Nephron (organoid): ENCODE data around the gene SPTBN2.

Experiments
- H3K27ac Mint-ChIP-seq, 3 experiments: 2 replicates each; pipeline ENCODE4 v1.8.0; 2020; ENCODE audit warnings: mixed read lengths in 3 of 3, mild to moderate bottlenecking in 2 of 3, moderate library complexity in 1 of 3
- H3K27me3 Mint-ChIP-seq: 2 replicates; pipeline ENCODE4 v1.8.0; 2021; ENCODE audit warnings: low read depth, mild to moderate bottlenecking, moderate library complexity, mixed read lengths
- H3K36me3 Mint-ChIP-seq: 2 replicates; pipeline ENCODE4 v1.8.0; 2020; ENCODE audit warnings: low read depth, mixed read lengths
- H3K4me1 Mint-ChIP-seq: 2 replicates; pipeline ENCODE4 v1.8.0; 2020; ENCODE audit warnings: mixed read lengths
- H3K4me3 Mint-ChIP-seq, 3 experiments: 2 replicates each; pipeline ENCODE4 v1.8.0; 2020; ENCODE audit warnings: mild to moderate bottlenecking in 3 of 3, mixed read lengths in 3 of 3, moderate library complexity in 2 of 3
- H3K9me3 Mint-ChIP-seq: 2 replicates; pipeline ENCODE4 v1.8.0; 2020; ENCODE audit warnings: mixed read lengths
- TF ChIP-seq, protein P1 (sequence below), 3 experiments: fragments of 200-600 bp; sonication (generic); IDR thresholded peaks; one replicate each; pipeline ENCODE4 v1.5.0; 2021; ENCODE audit warnings: antibody characterized with exemption in 3 of 3; ENCODE audit not compliant: unreplicated experiment in 3 of 3

Gene SPTBN2

DNA sequence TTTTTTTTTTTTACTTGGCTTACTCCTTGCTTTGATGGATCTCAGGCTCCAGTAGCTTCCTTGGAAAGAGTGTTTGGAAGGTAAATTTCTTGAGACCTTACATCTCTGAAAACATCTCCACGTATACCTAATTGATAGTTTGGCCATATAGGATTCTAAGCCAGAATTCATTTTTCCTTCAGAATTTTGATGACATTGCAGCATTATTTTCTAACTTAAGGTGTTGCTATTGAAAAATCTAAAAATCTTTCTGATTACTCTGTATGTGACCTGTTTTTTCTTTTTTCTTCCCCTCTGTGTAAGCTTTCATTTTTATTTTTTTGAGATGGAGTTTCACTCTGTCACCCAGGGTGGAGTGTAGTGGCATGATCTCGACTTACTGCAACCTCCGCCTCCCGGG, 23.1 kb upstream of the SPTBN2 start:
- H3K36me3 Mint-ChIP-seq = no peaks in the 10 kb centered on the region

DNA sequence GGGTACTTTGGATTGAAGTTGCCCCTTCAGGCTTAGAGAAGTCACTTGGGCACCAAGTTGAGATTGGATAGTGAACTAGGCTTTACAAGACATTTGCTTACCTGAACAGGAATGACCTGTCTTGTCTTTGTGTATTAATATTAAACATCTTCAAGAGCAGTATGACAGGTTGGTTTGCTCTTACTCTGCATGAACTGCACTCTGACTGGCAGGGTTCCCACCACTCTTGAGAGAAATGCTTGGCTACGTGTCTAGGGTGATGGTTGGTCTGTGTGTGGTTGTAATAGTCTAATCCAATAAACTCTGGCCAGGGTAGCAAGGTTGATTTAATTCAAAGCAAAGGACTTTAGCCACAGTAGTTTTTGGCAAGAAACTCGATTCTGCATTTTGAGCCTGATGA, 20.1 kb upstream of the SPTBN2 start:
- peaks cover 4% of the 10 kb centered on the region for H3K27me3 Mint-ChIP-seq
- H3K27ac Mint-ChIP-seq = no peak overlapping the region
- H3K4me1 Mint-ChIP-seq = peaks cover 6% of the 10 kb centered on the region
- H3K9me3 Mint-ChIP-seq = no peaks in the 10 kb centered on the region
- TF ChIP-seq, protein P1, sequence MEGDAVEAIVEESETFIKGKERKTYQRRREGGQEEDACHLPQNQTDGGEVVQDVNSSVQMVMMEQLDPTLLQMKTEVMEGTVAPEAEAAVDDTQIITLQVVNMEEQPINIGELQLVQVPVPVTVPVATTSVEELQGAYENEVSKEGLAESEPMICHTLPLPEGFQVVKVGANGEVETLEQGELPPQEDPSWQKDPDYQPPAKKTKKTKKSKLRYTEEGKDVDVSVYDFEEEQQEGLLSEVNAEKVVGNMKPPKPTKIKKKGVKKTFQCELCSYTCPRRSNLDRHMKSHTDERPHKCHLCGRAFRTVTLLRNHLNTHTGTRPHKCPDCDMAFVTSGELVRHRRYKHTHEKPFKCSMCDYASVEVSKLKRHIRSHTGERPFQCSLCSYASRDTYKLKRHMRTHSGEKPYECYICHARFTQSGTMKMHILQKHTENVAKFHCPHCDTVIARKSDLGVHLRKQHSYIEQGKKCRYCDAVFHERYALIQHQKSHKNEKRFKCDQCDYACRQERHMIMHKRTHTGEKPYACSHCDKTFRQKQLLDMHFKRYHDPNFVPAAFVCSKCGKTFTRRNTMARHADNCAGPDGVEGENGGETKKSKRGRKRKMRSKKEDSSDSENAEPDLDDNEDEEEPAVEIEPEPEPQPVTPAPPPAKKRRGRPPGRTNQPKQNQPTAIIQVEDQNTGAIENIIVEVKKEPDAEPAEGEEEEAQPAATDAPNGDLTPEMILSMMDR (IDR thresholded peaks at IDR 0.05; ENCODE audit: unreplicated experiment in 3 of 3) = no peak
- H3K36me3 Mint-ChIP-seq = no peaks in the 10 kb centered on the region
- peak overlapping the region in 2 of 3 experiments; percentile 12 to 21 for H3K4me3 Mint-ChIP-seq

More for the DNA sequence above, 23.1 kb upstream of the SPTBN2 start:
- no peak overlapping the region for H3K27ac Mint-ChIP-seq
- H3K27me3 Mint-ChIP-seq = no peaks in the 10 kb centered on the region
- H3K9me3 Mint-ChIP-seq = no peaks in the 10 kb centered on the region
- TF ChIP-seq, protein P1 (IDR thresholded peaks at IDR 0.05; ENCODE audit: unreplicated experiment in 3 of 3) = no peak
- no peak overlapping the region for H3K4me3 Mint-ChIP-seq
- peaks cover 6% of the 10 kb centered on the region for H3K4me1 Mint-ChIP-seq

DNA sequence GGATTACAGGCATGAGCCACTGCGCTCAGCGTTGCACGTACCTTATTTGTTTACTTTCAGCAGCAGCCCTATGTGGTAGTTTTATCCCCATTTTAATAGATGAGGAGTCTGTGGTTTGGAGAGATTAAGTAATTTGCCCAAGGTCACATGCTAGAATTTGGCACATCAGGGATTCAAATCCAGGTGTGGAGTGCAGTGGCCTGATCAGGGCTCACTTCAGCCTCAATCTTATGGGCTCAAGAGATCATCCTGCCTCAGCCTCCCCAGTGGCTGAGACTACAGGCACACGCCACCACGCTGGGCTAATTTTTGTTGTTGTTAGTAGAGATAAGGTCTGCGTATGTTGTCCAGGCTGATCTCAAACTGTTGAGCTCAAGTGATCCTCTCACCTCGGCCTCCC, 18.5 kb upstream of the SPTBN2 start:
- peaks cover 4% of the 10 kb centered on the region for H3K27me3 Mint-ChIP-seq
- H3K27ac Mint-ChIP-seq = no peak overlapping the region
- no peaks in the 10 kb centered on the region for H3K9me3 Mint-ChIP-seq
- H3K36me3 Mint-ChIP-seq = no peaks in the 10 kb centered on the region
- TF ChIP-seq, protein P1 (IDR thresholded peaks at IDR 0.05; ENCODE audit: unreplicated experiment in 3 of 3) = no peak
- peaks cover 6% of the 10 kb centered on the region for H3K4me1 Mint-ChIP-seq
- peak overlapping the region; percentile 28 to 61 (median 39) for H3K4me3 Mint-ChIP-seq

DNA sequence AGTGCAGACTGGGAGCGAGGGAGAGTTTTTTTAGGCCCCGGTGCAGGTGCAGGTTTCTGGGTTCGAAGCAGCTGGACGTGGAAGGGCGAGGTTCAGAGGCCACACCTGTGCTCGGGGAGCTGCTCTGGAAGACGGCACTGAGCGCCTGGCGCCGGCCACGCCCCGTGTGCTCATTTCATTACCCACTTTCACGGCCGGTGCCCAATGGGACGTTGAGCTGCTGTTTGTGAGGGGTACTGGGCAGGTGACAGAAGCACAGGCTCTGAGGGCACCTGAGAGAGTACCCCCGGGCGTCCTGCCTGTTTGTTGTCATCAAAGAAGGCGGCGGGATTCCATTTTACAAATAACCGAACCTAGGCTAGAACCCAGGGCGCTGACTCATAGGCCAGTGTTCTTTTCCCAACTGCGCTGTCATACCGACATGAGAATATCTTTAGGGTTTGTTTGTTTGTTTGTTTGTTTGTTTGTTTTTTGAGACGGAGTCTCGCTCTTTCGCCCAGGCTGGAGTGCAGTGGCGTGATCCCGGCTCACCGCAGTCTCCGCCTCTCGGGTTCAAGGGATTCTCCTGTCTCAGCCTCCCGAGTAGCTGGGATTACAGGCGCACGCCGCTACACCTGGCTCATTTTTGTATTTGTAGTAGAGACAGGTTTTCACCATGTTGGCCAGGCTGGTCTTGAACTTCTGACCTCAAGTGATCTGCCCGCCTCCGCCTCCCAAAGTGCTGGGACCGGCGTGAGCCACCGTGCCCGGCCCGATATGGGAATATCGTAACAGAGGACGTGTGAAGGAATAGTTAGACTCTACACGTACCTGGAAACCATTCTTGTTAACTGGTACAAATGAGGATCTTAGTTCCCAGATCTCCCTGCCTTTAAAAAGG, 16.6 kb upstream of the SPTBN2 start:
- H3K36me3 Mint-ChIP-seq = no peaks in the 10 kb centered on the region
- H3K4me1 Mint-ChIP-seq = peaks cover 6% of the 10 kb centered on the region
- peak overlapping the region; percentile 93 to 99 (median 98) for H3K4me3 Mint-ChIP-seq

DNA sequence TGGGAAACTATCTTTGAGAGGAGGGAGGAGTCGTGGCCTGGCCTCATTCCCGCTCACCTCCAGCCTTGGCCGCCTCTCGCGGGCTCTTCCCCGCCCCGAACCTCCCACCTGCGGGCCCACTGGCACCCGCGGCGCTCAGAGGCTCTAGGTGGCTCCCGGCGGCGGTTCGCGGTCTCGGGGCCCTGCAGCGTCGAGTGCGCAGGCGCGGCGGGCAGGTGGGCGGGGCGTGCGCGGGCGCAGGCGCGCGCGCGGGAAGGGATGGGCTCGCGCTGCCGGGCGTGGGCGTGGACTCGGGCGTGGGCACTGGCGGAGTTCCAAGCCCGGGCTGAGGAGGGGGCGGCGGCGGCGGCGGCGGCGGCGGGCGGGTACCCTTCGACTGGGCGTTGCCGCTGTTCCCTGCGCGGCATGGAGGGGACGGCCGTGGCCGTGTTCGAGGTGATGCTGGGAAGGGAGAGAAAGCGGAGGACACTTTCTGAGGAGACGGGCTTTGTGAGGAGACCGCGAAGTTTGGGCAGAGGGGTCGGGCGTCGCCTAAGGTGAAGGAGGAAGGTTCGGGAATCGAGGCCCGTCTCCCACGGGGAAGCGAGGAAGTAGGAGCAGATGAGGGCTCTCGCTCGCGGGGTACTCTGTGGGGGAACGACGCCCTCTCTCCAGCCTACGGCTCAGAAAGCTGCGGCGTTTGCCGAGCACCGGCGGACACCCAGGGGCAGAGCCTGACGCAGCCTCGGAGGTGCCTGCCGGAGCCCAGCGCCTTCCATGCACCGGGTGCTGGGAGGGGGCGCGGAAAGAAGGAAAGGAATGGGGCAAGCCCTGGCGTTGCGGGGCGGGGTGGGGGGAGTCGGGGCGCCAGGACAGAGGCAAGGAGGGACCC, 15.7 kb upstream of the SPTBN2 start:
- no peaks in the 10 kb centered on the region for H3K9me3 Mint-ChIP-seq
- peak overlapping the region; percentile 93 to 99 (median 98) for H3K4me3 Mint-ChIP-seq
- TF ChIP-seq, protein P1 (IDR thresholded peaks at IDR 0.05; ENCODE audit: unreplicated experiment in 3 of 3) = no peak
- peak overlapping the region in 2 of 3 experiments; percentile 45 to 72 for H3K27ac Mint-ChIP-seq
- H3K36me3 Mint-ChIP-seq = no peaks in the 10 kb centered on the region
- H3K27me3 Mint-ChIP-seq = peaks cover 4% of the 10 kb centered on the region
- peaks cover 6% of the 10 kb centered on the region for H3K4me1 Mint-ChIP-seq

More for the DNA sequence above, 16.6 kb upstream of the SPTBN2 start:
- TF ChIP-seq, protein P1 (IDR thresholded peaks at IDR 0.05; ENCODE audit: unreplicated experiment in 3 of 3) = no peak
- no peaks in the 10 kb centered on the region for H3K9me3 Mint-ChIP-seq
- peaks cover 4% of the 10 kb centered on the region for H3K27me3 Mint-ChIP-seq
- no peak overlapping the region for H3K27ac Mint-ChIP-seq
